Suppressor macrophage (primary cell): ENCODE data around the gene PHACTR3.

ENCODE experiments used
- DNase-seq, 4 experiments: peaks; one replicate each; pipeline ENCODE4 v3.0.0-alpha.2; 2020 to 2022

Gene PHACTR3

DNA sequence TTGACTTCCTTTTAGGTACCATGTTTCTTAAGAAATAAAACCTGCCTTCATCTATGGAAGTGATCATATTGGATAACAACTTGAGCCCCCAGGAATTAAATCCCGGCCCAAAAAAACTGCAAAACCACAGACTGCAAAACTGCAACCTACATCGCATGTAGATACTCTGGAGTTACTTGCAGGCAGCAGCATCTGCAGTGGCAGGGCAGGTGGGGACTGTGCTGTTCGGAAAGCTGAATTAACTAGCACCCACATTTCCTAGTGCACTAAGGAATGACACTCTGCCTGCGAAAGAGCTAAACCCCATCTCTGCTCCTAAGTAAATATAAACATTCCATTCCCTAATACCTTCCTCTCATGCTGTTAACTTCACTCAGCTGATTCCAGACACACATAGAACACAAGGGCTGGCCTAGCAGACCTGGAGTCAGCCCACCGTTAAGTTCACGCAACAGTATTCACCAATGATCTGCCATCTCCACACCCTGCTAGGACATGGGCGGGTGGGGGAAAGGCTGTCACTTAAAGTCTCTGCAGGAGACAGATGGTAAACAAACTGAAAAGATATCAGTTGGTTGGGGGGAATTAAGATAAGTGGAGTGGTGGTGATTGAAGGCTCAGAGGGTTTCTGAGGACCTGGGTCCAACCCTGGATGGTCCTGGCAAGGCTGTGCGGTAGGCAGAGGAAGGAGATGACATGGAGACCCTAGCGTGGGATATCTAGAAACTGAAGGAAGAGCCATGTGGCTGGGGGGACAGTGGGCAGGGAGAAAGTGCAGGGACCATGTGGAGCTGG, 200.7 kb downstream of the PHACTR3 start:
- DNase-seq: no peak

DNA sequence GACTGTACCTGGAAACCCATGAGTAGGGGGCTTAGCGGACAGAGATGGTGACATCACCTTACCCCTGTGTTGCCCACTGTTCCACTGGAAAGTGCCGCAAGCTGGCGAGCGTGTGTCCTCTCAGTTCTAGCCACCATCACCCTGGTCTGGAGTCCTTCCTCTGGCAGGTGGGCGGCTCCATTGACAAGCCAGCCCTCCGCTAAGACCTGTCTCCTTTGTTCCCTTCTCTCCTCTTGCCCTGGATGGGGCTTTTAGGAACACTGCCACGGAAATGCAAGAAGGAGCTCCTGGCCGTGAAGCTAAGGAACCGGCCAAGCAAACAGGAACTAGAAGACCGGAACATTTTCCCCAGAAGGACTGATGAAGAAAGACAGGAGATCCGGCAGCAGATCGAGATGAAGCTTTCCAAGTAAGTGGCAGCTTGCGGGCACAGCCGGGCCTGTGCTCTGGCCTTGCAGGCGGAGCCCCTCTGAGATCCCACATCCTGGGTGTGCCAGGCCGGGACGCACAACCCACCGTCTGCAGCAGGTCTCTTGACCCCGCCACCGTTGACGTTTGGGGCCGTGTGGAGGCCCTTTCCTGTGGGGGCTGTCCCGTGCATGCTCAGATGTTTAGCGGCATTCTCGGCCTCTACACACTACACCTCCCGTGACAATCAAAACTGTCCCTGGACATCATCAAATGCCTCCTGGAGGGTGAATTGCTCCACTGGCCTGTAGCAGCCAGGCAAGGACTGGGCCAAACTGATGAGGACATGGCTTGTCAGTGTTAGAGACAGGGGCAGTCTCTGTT, 201.6 kb downstream of the PHACTR3 start:
- no peak for DNase-seq

DNA sequence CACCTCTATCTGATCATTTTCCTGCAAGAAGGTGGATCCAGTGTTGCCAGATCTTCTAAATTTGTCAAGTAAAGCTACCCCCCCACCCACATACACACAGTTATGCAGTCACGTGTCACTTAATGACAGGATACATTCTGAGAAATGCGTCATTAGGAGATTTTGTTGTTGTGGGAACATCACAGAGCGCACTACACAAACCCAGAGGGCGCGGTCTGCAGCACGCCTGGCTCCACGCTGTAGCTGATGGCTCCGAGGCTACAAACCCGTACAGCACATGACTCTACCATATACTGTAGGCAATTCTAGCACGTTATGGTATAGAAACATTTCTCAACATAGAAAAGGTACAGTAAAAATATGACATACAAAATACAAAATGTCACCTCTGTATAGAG, 202.2 kb downstream of the PHACTR3 start:
- no peak for DNase-seq

DNA sequence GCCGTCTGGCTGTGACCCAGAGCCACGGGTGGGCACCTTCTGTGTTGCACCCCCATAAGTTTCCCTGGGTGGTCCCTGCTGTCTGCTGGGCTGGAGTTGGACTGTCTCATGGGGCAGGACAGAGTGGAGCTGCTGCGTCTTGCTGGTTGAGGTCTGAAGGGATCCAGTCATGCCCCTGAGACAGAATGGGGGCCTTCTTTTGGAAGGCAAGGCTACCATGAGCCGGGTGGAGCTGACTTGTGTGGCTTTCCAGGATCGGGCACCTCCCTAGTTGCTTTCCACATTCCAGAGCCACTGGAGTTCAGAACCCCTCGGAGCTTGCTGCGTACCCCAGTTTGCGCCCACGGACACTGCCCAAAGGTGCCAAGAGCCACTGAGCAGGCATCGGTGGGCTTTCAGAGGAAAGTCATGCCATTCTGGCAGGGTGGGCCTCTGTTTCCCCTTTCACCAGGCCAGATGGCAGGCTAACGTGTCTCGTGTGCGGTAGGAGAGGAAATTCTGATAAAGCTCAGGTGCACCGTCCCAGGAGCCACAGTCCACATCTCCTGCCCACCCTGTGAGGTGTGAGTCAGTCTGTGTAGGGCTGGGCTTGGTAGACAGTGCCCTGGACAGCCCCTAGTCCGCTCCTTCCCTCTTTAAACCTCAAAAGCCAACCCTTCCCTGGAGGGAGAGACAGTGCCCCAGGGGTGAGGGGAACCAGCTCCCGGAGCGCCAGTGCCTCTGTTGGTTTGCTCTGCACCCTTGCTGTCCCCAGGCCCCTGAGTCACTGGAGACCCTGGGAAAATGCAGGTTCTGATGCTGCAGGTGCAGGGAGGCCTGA, 203.8 kb downstream of the PHACTR3 start:
- DNase-seq: no peak

DNA sequence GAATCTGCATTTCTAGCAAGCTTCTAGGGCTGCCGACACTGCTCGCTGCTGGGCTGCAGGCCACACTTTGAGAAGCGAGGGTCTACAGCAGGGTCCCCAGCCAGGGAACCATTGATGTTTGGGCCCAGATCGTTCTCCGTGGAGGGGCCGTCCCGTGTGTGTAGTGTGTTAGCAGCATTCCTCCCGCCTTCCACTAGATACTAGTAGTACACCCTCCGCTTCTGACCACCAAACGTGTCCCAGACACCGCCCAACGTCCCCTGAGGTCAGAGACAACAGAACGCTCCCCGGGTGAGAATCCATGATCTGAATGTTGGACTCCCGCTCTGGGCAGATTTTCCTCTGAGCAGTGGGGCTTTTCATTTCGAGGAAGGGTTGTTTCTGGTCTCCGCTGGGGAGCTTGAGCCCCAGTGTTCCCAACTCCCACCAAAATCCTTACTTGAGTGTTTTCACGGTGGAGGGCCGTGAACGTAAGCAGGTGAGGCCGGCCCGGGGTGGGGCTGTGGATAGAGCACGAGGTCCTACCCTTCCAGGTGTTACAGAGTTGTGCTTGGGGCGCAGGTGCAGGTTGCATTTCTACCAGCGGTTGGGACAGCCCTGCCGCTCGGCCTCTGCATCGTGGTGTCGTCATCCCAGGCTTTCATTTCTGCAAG, 204.5 kb downstream of the PHACTR3 start:
- DNase-seq: no peak

DNA sequence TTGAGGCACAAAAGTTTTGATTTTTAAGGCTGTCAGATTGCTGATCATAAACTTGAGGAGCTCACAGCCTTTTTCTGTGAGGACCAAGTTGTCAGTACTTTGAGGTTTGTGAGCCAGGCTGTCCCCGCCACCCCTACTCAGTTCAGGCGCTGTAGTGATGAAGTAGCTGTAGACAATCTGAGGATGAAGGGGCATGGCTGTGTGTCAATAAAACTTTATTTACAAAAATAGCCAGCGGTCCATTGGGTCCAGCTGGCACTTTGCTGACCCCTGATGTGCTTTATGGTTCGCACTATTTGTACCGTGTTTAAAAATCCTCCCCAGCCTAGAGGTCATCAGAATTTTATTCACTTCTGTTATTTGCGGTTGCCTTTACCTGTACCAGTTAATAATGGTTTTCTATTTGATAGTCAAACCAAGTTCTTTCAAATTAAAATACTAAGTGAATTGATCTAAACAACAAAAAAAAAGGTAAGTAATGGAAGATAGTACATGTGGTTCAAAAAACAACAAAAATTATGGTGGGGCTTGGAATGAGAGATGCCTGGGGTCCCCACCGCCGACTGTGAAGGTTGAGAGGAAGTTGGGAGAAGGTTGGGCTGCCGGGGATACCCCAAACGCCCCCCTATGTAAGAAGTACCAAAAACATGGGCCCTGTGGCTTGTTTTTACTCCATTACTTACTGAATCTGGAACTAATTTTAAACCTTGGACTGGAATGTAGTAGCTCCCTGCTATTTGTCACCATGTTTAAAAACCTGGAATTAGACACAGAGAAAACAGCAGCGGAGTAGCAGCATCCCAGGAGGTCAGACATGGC, 205.5 kb downstream of the PHACTR3 start:
- DNase-seq: no peak

DNA sequence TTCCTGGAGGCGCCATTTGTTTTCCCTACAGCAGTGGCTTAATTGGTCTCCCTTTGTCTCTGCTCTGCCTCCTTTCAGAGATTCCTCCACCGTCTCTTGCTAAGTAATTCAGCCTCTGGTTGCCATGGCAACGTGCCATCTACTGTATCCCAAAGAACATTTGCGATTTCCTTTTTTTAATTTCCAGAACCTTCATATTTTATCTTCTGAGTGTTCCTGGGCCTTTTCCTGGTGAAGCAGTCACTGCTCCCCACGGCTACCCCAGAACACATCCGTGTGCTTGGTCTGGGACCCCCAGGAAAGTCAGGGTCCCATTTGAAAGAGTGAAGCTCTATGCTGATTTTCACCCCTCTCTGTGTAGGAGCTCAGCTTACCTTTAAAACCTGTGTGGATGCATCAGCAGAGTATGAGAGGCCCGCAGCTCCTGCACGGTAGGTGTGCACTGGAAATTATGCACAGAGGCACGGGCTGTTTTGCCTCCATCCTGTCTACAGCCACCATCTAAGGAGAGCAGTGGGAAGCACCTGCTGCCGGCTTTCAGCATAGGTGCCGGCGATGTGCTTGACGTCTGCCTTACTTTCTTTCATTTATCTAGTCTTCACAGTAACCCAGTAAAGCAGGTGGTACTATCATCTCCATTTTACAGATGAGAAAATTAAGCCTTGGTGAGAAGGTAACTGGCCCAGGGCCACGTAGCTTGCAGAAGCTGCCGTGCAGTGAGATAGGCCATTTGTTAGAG, 206.3 kb downstream of the PHACTR3 start:
- no peak for DNase-seq

DNA sequence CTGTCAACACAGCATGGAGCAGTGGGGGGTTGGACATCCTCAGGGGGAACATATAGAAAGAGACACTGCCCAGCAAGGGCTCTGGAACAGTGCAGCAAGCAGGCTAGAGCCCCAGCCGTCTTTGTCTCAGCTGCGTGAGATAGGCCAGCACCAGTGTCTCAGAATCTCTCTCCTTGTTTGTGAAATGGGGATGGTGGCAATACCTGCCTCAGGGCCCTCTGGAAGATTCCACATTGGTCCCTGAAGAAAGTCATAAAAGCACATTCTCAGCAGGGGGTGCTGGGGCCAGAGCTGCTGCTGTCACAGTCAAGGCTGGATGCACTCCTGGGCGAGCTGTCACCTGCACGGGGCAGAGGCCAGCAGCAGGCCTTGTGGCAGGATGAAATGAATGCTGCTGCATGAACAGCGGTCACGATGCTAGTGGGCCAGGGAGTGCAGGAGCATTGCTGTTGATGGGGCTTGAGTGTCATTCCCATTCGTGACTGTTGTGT, 207.4 kb downstream of the PHACTR3 start:
- no peak for DNase-seq

DNA sequence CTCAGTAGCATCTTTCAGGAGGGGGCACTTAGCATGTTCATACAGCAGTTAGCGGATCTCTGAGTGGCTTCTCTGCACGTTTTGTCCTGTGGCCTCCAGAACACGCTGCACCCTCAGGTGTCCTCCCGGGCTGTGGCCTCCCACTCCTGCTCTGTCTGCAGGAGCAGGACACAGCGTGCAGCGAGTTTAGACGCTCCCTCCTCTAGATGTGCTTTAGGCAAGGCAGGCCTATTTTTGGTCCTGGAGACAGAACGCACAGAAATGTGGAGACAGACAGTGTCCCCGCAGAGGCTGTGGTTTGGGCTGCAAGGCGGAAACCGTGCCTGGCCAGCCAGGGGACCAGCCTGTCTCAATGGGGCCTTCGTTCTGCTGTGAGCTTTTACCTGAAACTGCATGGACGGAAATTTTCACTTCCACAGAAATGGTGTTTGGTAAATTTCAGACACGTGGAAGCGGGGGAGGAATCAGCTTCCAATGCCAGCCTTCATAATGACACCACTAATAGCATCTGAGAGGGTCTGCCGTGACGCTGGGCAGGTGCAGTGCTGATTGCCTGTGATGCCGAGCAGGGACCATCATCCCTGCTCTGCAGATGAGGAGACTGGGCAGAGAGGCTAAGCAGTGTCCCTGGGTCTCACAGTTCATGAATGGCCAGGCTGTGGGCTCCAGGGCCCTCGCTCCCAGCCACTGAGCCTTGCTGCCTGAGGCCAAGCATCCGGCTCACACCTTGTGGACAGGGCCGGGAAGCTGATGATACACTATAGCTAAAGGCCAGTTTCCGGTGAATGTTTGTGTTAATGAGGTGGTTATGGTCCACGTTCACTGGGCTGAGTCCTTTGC, 208.2 kb downstream of the PHACTR3 start:
- DNase-seq: no peak

DNA sequence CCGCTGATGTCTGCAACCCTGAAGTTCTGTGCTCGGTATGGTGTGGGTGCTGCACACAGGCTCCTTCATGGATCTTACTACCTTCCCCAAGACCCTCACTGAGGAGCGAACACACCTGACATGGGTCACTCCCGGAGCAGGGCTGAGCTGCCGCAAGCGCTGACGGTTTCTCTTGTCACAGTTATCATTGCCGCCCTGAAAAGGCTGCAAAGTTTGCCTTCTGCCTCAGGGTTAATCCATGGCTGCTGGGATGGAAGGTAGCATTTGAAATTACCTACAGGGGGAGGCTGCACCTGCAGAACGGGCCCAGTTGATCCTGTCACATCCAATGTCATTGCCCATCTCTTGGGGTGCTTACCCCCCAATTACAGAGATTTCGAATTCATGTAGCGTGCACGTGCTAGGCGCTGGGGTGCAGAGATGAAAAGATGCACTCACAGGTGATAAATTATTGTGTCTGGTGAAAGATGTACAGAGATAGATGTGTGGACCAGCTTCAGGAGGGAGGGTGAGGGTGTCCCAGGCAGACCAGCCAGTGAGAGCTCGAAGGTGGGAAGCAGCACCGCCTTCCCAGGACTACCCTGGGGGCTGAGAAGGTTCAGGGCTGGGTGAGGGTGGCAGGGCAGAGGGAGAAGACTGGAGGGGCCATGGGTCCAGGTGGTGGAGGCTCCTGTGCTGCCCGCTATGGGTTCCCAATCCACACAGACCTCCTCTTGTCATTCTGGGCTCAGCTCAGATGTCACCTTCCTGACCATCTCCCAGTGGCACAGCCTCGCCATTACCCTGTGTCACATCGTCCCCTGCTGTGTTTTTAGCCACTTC, 209.0 kb downstream of the PHACTR3 start:
- DNase-seq: no peak

DNA sequence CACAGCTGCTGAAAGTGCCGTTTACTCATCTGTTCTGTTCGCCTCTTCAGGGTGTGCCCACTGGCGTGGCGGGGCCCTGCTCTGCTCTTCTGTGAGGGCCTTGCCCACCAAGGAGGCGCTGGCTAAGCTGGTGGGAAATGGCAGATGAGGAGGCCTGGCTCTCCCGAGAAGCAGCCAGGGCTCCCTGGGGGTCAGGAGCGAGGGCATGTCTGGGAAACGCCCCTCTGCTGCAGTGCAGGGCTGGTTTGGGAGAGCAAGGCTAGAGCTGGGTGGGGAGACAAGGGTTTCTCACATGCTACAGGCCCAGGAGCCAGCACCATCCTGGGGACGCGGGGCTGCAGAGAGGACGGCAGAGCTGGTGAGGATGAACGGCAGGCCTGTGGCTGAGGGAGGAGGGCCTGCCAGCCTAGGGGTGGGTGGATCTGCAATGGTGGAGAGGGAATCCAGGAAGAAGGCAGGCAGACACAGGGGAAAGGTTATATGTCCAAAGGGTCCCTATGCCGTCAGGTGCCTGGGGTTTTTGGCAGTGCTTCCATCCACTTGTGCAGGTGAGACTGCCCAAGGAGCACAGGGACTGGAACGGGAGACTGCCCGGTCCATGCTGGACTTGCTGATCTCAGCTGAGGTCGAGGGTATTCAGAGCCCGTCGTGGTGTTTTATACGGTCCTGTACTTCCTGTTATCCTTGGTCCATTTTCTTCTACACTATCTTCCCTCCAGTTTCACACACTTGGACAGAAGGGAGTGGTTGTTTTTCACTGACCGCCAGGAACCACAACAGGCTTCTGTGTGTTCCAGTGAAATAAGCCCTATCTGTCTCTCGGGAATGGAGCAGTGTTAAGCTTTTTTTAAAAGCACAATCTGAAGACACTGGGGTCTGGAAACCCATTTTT, 209.9 kb downstream of the PHACTR3 start:
- no peak for DNase-seq

DNA sequence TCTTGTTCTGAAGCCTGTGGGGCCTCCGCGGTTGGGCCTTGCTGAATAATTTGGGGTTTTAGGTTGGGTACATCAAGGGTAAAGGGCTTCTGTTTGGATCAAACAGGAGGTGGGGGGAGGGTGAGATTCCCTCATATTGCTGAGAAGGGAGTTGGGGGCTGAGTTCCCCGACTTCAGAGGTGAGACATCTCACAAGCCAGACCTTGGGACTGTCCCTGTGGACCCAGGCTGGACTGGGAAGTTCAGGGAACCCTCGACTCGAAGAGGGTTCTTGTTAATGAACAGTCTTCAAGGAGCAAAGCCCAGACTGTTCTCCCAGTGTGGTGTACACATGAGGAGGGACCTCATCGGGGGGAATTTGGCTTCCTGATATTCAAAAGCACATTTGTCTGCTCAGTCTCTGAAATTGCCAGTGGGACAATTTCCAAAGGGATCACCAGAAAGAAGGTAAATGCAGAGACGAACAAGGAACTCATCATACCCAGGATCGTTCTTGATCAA, 210.6 kb downstream of the PHACTR3 start:
- DNase-seq: no peak

DNA sequence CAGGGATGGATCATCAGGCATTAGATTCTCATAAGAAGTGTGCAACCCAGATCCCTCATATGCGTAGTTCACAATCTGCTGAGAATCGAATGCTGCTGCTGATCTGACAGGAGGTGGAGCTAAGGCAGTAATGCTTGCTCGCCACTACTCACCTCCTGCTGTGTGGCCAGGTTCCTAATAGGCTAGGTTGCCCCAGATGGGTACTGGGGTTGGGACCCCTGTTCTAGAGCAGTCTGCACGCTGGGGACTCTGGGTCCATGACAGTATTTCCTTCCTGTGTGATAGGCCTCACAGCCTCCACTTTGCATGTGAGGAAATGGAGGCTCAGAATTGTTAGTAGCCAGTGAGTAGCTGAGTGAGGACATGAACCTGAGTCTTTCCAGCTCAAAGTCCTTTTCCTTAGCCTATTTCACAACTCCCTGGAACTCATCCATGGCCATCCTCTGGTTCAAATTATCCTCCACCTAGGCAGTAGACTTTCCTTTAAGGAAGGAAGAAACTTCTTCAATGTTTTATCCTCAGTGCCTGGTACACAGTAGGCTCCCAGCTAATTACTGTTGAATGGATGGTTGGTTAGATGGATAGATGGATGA, 211.9 kb downstream of the PHACTR3 start:
- DNase-seq: no peak

DNA sequence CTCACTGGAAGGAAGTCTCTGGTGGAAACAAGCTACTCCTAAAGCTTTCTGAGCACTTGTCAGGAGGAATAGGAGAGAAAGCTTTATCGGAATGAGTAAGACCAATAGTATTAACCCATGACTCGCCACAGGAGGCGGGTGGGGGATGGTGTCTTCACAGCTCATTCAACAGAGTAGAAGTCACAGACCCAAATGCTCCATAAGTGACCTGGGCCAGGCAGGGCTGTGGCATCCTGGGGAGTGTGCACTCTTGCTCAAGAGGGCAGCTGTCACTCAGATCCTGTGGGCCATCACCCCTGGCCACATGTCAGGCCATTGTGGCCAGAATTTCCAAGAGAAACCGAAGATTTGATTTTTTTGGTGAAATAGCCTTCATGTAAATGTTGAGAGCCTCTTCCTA, 213.1 kb downstream of the PHACTR3 start:
- DNase-seq: no peak

DNA sequence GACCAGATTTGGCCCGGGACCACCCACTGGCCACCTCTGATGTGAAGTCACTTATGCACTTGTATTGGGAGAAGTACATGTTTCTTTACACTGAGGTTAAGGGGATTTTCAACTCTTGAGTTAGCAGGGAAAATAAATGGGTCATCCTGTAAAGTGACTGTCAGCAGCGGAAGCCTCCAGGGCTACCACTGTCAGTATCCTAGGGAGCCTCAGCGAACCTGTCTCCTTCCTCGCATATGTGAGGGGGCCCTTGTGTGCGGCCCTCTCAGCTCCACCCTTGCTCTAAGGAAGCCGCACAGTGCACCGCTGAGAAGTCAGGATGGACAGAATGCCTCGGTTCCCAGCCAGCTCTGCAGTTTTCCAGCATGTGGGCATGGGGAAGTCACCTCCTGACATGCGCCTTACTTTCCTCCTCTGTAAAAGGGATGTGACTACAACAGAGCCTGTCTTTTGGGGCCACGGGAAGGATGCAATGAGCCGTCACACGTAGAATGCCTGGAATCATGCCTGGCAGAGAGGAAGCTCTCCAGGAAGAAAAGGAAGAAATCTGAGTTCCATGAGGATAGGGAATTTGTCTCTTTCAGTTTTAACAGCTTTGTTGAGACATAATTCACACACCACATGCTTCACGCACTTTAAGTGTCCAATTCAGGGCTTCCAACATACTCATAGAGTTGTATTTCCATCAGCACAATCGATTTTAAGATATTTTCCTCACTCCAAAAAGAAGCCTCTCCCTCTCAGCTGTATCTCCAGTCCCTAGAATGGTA, 213.7 kb downstream of the PHACTR3 start:
- DNase-seq: no peak

DNA sequence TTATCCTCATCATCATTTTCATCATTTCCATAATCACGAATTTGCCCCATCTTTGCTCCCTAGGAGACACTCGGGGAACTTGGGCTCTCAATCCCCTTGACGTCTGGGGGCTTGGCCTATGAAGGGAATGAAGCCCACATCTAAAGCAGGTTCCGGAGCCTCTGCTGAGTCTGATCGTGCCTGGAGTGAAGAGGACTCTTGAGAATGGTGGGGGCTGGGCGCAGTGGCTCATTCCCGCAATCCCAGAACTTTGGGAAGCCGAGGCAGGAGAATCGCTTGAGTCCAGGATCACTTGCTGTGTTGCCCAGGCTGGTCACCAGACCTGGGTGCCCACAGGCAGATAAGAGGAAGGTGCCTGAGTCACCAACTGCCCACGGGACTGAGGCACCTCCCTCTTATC, 214.6 kb downstream of the PHACTR3 start:
- no peak for DNase-seq
